Putamen (tissue), 1 donor: ENCODE measurements around the gene PELO.
A peak's percentile ranks its signal among the peaks of the same experiment; 100 is the strongest.

ENCODE experiments used
- DNase-seq: peaks from one replicate; pipeline ENCODE4 v3.0.0-alpha.2; 2016; ENCODE audit warnings: low spot score

The PELO gene

DNA sequence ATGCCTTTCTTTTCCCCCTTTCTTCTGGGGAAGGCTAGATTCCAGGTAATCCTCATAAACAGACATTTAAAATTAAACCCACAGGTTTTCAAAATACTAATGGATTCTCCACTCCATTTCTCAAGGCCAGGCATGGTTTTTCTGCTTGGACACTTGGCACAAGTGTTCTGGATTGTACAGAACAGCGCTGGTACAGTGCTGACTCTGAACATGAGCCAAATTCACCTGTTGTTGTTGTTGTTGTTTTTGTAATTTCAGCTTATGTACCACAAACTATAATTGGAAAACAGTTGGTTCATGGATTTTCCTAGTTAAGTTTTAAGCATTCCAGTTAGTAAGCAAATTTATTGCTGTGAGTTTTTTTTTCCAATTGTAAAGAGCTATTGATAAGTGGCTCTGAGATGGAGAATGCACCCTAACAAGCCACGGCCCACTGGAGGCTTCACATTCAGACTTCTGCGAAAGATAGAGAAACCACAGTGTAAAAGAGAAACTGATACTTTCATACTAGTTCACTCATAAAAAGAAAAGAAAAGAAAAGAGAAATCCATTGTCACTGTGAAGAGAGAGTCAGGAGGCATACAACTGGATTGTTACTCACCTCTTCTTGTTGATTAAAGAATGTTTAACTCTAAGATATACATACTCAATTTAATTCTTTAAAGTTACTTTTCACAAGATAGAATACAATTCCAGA, 16.2 kb upstream of the PELO start:
- DNase-seq = no peak

DNA sequence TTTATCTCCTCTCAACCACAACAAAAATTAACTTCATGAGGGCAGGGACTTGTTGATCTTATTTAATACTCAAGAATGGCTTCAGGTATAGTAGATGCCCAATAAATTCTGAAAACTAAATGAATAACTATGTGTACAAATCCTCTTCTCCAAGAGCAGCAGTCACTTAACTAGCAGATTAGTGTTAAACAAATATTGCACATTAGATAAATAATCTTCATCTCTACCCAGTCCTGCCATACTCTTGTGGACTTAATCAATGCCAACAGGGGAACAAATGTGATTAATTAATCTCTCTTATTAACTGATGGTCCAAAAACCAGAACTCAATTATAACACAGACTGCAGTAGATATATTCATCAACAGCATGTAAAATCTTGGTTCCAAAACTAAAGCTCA, 15.0 kb upstream of the PELO start:
- DNase-seq = no peak

DNA sequence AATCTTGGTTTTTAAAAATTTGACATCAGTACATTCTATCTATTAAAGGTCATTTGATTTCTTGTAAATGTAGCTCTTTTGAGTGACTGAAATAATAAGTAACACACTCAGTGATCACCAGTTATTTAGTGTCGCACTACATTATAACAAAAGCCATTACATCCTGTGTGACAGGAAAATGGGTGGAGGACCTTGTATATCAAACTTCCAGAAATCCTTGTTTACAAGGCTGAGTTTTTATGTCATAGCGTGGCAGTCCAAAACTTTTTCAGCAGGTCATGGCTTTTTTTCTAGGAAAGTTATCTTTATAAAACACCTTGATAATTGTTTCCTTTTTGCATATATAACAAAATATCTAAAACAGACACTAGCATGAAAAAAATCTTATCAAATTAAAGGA, 14.4 kb upstream of the PELO start:
- no peak for DNase-seq

GRCh38 chr5:52774005-52774410, 13.7 kb upstream of the PELO start:
- DNase-seq = no peak

DNA sequence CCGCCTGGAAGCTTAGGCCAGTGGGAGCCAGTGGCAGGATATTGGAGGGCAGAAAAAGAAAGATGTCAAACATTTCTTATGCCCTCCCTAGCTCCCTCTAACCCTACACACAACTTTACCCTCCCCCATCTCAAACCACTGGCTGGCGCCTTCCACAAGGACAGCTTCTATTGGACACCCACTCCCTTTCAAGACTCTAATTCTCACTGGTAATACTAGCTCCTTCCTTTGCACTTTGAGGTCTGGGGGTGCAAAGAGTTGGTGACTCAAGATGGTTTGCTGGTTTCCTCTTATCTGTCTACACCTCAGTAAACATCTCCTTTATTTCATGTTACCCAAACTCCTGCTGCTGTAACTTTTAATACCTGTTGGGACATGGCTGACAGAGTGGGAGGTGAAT, 11.6 kb upstream of the PELO start:
- DNase-seq = no peak

- no peak for DNase-seq
These were observed 10.5 kb upstream of the PELO start for GRCh38 chr5:52777186-52777585.

DNA sequence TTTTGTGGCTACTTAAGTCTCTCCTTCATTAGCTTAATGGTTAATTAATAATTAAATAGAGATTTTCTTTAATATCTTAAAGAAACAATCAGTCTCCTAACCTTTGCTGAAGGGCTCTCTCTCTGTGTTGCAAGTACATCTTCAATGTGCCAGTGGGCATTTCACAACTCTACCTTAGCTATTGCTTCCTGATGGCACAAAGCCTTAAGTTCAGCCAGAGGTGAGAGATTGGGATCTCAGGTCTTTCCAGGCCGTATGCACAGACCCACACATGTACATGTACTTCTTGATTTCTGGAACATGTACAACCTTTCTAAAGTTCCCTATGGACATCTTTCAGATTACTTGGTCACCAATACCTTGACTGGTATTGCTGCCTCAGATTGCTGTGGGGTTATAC, 8.9 kb upstream of the PELO start:
- DNase-seq = no peak

DNA sequence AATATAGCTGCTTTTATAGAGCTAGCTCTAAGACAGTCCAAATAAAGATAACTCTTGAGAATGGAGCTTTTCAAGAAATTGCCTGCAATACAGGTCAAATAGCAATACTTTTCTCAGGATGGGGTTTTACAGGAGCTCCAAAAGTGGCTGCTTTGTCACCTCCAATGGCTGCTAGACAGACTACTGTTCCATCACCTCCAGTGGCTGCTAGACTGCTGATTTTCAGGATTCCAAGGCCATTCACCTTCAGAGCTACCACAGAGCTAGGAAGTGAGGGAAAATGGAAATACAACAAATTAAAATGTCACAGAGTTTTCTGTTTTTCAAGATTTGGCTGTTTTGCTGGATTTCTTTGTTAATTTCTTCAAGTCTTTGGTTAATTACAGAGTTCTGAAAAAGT, 8.5 kb upstream of the PELO start:
- no peak for DNase-seq

GRCh38 chr5:52783226-52783959, 4.3 kb upstream of the PELO start:
- no peak for DNase-seq

DNA sequence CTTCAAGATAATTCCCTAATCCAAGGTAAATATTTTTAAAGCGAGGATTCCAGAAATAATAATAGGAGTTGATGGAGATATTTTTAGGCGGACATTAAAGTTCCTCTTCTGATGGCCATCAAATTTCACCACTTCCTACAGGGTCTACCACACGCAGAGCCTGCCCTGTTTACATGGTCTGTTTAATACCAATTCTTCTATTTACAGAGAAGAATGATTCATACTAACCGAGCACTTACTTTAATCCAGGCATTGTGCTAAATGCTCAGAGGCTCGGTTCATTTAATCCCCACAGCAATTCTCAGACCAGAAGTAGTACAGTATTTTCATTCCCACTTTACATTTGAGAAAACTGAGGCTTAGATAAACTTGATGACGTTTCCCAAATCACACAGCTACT, 3.0 kb upstream of the PELO start:
- no peak for DNase-seq

GRCh38 chr5:52786391-52786790, 1.3 kb upstream of the PELO start:
- no peak for DNase-seq

DNA sequence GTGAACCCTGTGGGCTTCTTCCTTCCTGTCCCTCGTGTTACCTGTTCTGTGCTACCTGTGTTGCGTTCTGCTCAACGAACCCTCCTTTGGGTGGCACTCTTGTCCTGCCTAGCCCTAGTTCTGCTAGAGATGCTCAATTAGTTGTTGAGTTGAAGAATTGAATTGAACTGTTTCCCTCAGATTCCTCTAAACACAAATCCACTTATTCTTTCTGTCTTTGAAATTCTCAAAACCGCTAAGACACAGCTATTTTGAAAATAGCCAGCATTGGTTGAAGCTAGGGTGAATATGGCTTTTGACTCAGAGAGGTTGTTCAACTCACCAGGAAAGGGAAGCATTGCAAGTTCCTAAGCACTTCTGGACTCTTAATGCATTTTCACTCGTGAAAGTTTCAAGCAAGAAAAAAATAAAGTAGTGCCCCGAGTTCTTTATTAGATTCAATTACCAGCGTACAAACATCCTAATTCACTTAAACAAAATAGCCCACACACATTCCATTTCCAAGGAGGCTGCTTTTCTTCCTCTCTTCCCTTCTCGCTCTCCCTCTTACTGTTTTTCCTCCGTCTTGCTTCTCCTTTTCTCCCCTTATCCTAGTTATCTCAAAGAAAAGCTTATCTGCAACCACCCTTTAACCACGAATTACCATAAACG, 642 bp upstream of the PELO start:
- no peak for DNase-seq

DNA sequence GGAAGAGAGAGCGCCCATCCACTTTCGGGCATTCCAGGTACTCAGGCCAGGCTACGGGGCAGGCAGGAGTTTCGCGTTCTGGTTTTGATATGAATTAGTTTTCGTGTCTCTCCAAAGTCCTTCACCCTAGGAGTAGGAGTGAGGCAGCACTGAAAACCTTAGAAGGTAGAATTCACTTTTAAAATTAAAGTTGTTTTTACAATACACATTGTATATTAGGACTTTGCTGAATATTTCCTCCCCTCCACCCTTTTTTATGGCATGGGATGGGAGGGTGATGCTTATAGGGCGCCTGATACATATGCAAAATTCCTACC, 747 bp downstream of the PELO start:
- no peak for DNase-seq

- DNase-seq = no peak
These were observed 1.7 kb downstream of the PELO start for GRCh38 chr5:52789378-52789777.

- DNase-seq = no peak
These were observed 2.1 kb downstream of the PELO start for GRCh38 chr5:52789851-52790250.

- no peak for DNase-seq
These were observed 3.6 kb downstream of the PELO start for GRCh38 chr5:52791366-52791765.

- no peak for DNase-seq
These were observed 6.8 kb downstream of the PELO start for GRCh38 chr5:52794519-52794918.

DNA sequence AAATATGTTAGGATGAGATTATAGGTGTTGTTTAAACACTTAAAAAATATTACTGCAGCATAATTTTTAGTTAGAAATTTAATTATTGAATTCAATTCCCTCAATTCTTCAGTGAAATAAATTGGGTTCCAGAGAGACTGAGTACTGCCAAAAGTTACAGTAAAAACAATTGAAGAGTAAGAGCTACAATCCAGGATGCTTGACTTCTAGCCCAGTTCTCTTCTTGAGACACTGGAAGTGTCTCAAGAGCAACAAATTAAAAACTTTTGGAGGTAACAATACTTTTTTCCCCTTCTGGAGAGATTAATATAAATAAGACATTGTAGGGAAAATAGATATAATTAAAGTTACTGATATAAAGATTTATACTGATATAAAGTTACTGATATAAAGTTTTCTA, 8.3 kb downstream of the PELO start:
- no peak for DNase-seq

DNA sequence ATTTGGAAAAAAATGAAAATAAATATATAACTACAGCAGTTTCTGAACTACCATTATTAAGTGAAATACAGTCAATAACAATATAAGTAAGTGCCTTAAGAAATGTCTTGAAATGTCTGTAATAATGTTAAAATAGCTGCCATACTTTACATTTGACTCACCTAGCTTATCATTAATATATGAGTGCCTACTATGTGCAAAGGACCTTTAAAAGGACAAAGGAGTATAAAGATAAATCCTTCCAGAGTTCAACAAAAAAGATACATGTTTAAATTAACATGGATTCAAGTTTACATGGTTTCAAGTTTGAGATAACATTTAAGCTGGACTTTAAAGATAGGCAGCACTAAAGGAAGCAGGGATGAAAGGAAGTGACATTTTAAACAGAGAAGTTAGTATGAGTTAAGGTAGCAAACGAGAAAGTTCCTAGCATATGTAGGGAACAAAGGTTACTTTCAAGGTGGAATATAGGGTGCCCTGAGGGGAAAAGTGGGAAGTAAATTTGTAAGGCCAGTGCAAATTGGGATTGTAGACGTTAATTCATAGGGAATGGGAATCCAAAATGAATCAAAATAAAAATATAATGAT, 8.9 kb downstream of the PELO start:
- no peak for DNase-seq

DNA sequence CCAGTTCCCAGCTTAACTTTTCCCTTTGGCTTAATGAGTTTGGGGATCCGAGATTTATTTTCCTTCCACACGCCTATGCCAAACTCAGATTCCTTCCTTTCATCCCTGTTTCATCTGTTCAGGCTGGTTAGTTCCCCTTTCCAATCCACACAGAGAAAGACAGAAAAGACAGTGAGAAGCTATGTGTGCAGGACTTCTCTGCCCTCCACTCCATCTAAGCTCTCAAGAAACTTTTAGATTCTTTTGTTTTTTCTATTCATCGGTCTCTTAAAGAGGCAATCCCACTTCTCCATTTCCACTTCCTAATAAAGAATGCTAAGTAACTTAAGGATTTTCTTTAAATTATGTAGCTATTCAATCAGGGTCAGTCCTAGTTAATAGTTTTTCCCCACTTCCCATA, 11.2 kb downstream of the PELO start:
- no peak for DNase-seq

DNA sequence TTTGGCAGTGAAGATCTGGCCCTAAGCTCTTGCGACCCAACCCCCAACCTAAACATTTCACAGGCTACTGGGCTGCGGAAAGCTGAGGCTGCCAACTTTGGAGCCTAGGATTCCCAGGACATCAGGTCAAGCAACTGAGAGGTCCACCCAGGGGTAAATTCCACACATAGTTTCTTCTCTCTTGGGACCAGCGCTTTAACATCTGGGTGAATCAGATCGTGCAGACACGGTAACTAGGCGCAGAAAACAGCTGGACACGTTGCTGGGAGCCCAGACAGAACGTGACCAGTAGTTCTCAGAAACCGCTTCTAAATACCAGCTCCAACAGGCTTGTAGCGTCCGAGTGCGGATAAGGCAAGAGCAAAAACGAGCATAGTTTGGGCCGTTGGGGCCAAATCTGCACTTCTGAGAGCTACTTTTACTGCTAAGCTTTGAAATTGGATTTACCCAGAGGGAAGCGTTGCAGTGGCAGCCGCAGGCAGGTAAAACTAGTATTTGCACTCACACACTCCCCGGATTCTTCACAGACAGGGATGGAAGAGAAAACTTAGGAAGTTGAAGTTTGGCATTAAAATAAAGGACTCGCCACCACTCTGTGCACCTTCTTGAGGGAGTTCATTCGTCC, 11.8 kb downstream of the PELO start:
- DNase-seq = no peak

DNA sequence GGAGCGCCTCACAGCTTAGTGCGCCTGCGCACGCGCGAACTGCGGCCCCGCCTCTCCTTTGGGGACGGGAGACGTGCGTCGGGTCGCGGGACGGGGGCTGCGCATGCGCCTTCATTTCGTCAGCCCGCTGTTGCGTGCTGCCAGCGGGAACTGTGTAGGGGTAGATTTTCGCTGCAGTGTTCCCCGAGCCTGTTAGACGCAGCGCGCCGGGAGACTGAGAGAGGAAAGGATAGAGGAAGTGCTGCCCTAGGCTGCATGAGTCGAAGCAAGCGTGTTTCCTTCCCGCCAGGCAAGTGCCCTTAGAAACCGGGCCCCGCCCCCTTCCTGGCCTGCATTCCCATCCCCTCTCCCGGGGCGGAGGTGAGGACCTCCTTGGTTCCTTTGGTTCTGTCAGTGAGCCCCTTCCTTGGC, 12.3 kb downstream of the PELO start:
- peak; percentile 96 for DNase-seq
